Suppressor macrophage treated with lipopolysaccharide for 1 hour (primary cell): ENCODE results near the gene DBNDD1.
A peak's percentile ranks its signal among the peaks of the same experiment; 100 is the strongest.
"Not testable (repeated sequence)": the region's sequence is repeated elsewhere in the genome, so short reads cannot be mapped to it uniquely, and the experiment has no call there.

ENCODE experiments used
- DNase-seq, 3 donors: peaks; one replicate each; pipeline ENCODE4 v3.0.0-alpha.2; 2020 to 2022

The DBNDD1 gene

GRCh38 chr16:89986600-89986999 lies 32.7 kb downstream of the DBNDD1 start:
- no peak for DNase-seq

- DNase-seq, result no peak
Observed at GRCh38 chr16:89985219-89985618, 34.0 kb downstream of the DBNDD1 start.

GRCh38 chr16:89984216-89984615 lies 35.0 kb downstream of the DBNDD1 start:
- DNase-seq, result no peak

GRCh38 chr16:89983536-89983935 lies 35.7 kb downstream of the DBNDD1 start:
- no peak for DNase-seq

GRCh38 chr16:89982318-89982717 lies 36.9 kb downstream of the DBNDD1 start:
- DNase-seq, result no peak

- DNase-seq, result peak; percentile 23 to 61 (median 32)
Observed at GRCh38 chr16:89981414-89981813, 37.8 kb downstream of the DBNDD1 start.

- DNase-seq, result no peak
Observed at GRCh38 chr16:89974870-89975269, 44.4 kb downstream of the DBNDD1 start.

GRCh38 chr16:89973654-89974335 lies 45.5 kb downstream of the DBNDD1 start:
- DNase-seq, result peak in 2 of 3 donors; percentile 16 to 25

GRCh38 chr16:89973235-89973634 lies 46.0 kb downstream of the DBNDD1 start:
- no peak for DNase-seq

- DNase-seq, result peak; percentile 98 to 99 (median 99)
Observed at GRCh38 chr16:89972244-89973234, 46.7 kb downstream of the DBNDD1 start.

- no peak for DNase-seq
Observed at GRCh38 chr16:89971495-89972243, 47.6 kb downstream of the DBNDD1 start.

- DNase-seq, result peak; percentile 55 to 61 (median 60)
Observed at GRCh38 chr16:89969741-89970410, 49.4 kb downstream of the DBNDD1 start.

GRCh38 chr16:89968074-89968473 lies 51.2 kb downstream of the DBNDD1 start:
- not testable (repeated sequence) for DNase-seq

GRCh38 chr16:89967436-89967835 lies 51.8 kb downstream of the DBNDD1 start:
- peak; percentile 62 to 73 (median 70) for DNase-seq

- no peak for DNase-seq
Observed at GRCh38 chr16:89966756-89967155, 52.5 kb downstream of the DBNDD1 start.

- no peak for DNase-seq
Observed at GRCh38 chr16:89965447-89966225, 53.6 kb downstream of the DBNDD1 start.

- DNase-seq, result no peak
Observed at GRCh38 chr16:89964201-89964600, 55.1 kb downstream of the DBNDD1 start.

GRCh38 chr16:89962754-89963498 lies 56.3 kb downstream of the DBNDD1 start:
- no peak for DNase-seq

- no peak for DNase-seq
Observed at GRCh38 chr16:89961920-89962319, 57.3 kb downstream of the DBNDD1 start.

GRCh38 chr16:89960966-89961365 lies 58.3 kb downstream of the DBNDD1 start:
- no peak for DNase-seq

- no peak for DNase-seq
Observed at GRCh38 chr16:89958596-89958995, 60.7 kb downstream of the DBNDD1 start.
